SH-SY5Y (cell line): ENCODE data around the gene IGF1R.

ENCODE experiments used
- GATA2 ChIP-seq: IDR thresholded peaks from 2 replicates; pipeline ENCODE4 v1.6.1; 2011; ENCODE audit warnings: mild to moderate bottlenecking, low read depth, low read length
- GATA3 ChIP-seq: IDR thresholded peaks from 2 replicates; pipeline ENCODE4 v1.6.1; 2011; ENCODE audit warnings: low read depth, mild to moderate bottlenecking, low read length, moderate library complexity

DNA sequence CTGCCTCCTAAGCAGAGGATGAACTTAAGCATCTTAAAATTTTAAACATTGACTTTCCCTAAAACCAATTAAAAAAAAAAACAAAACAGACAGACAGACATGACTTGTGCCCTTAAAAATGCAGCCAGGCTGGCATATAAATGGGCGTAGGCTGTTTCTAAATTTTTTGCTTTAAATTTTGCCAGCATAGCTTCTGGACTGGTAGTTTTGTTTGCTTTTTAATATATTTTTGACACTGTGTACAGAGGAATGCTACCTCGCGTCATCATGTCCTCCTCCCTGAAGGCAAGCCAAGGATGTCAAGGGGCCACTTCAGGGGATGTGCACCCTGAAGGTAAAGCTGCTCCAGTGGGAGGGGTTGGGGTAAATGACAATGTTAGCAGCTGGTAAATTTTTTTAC lies 224.4 kb downstream of the IGF1R start:
- no peak for TF ChIP-seq GATA2
- no peak for TF ChIP-seq GATA3
